HepG2 (cell line): ENCODE results near the gene NDST1. TPM values are rescaled to one million over a fixed set of nuclear protein-coding genes. Genes with fewer than 3 reads are reported as not detected.

ENCODE experiments used
- ARNTL ChIP-seq: sonication (generic); formaldehyde crosslinking; IDR thresholded peaks from 2 replicates; pipeline ENCODE4 v1.4.0; 2020; ENCODE audit warnings: mild to moderate bottlenecking, missing genetic modification reagents
- CC2D1A ChIP-seq: sonication (generic); formaldehyde crosslinking; IDR thresholded peaks from 2 replicates; pipeline ENCODE4 v1.8.1; 2023; ENCODE audit warnings: mild to moderate bottlenecking, missing genetic modification reagents
- EEA1 ChIP-seq: sonication (generic); formaldehyde crosslinking; IDR thresholded peaks from 2 replicates; pipeline ENCODE4 v1.5.1; 2020; ENCODE audit warnings: mild to moderate bottlenecking, missing genetic modification reagents, borderline replicate concordance
- FOXO1 ChIP-seq: sonication (generic); formaldehyde crosslinking; IDR thresholded peaks from 2 replicates; pipeline ENCODE4 v1.4.0; 2020; ENCODE audit warnings: missing genetic modification reagents
- HNF4G ChIP-seq, 2 experiments: sonication (generic) in 1 of 2; formaldehyde crosslinking in 1 of 2; IDR thresholded peaks; 2 replicates each; pipeline versions ENCODE4 v1.4.0 to v1.6.1; 2011 to 2020; ENCODE audit warnings: borderline replicate concordance in 2 of 2, low read depth in 2 of 2, mild to moderate bottlenecking in 2 of 2, low read length in 1 of 2, missing genetic modification reagents in 1 of 2, moderate library complexity in 1 of 2
- HOXA3 ChIP-seq: sonication (generic); formaldehyde crosslinking; IDR thresholded peaks from 2 replicates; pipeline ENCODE4 v1.5.0; 2020; ENCODE audit warnings: missing genetic modification reagents
- KAT8 ChIP-seq: IDR thresholded peaks from 2 replicates; pipeline ENCODE4 v1.6.1; 2016; ENCODE audit warnings: missing genetic modification reagents, missing compliant biosample characterization
- KDM6A ChIP-seq: IDR thresholded peaks from 2 replicates; pipeline ENCODE4 v1.6.1; 2016; ENCODE audit warnings: low read depth
- MAFF ChIP-seq: IDR thresholded peaks from 2 replicates; pipeline ENCODE4 v1.6.1; 2011; ENCODE audit warnings: low read depth, low read length, improper control_type of control experiment
- NPAS2 ChIP-seq: sonication (generic); formaldehyde crosslinking; IDR thresholded peaks from 2 replicates; pipeline ENCODE4 v1.8.0; 2022; ENCODE audit warnings: mild to moderate bottlenecking, missing genetic modification reagents, borderline replicate concordance
- RAD21 ChIP-seq: fragments of 450-650 bp; formaldehyde crosslinking; IDR thresholded peaks from 2 replicates; pipeline ENCODE4 v1.5.0; 2020; ENCODE audit warnings: mild to moderate bottlenecking
- RARA ChIP-seq: IDR thresholded peaks from 2 replicates; pipeline ENCODE4 v1.6.1; 2016; ENCODE audit warnings: missing genetic modification reagents, missing compliant biosample characterization
- SOX13 ChIP-seq, 3 experiments: fragments of 450-650 bp in 1 of 3; sonication (generic) in 1 of 3; formaldehyde crosslinking in 1 of 3; IDR thresholded peaks in 2 of 3; conservative IDR thresholded peaks in 1 of 3; 2 replicates each; pipeline versions ENCODE4 v1.5.0 to v1.6.1; 2016 to 2020; ENCODE audit warnings: antibody characterized with exemption in 1 of 3, mild to moderate bottlenecking in 1 of 3, missing compliant biosample characterization in 1 of 3, missing genetic modification reagents in 1 of 3, moderate library complexity in 1 of 3
- THAP11 ChIP-seq: IDR thresholded peaks from 2 replicates; pipeline ENCODE4 v1.6.1; 2016; ENCODE audit warnings: missing biosample characterization, missing genetic modification reagents
- U2AF1 ChIP-seq: fragments of 200-400 bp; formaldehyde crosslinking; optimal IDR thresholded peaks from 2 replicates; pipeline ENCODE3; 2017; ENCODE audit warnings: mild to moderate bottlenecking, low read depth, low read length
- ZBTB7A ChIP-seq: sonication (generic); formaldehyde crosslinking; IDR thresholded peaks from 2 replicates; pipeline ENCODE4 v1.8.0; 2022; ENCODE audit warnings: mild to moderate bottlenecking, missing genetic modification reagents
- ZFX ChIP-seq: sonication (generic); formaldehyde crosslinking; IDR thresholded peaks from 2 replicates; pipeline ENCODE4 v1.4.0; 2020; ENCODE audit warnings: mild to moderate bottlenecking, low read depth, missing genetic modification reagents, moderate library complexity
- ZNF24 ChIP-seq: fragments of 450-650 bp; IDR thresholded peaks from 2 replicates; pipeline ENCODE4 v1.6.1; 2017; ENCODE audit warnings: antibody characterized with exemption, mild to moderate bottlenecking
- ZNF263 ChIP-seq: sonication (generic); formaldehyde crosslinking; IDR thresholded peaks from 2 replicates; pipeline ENCODE4 v1.4.0; 2020; ENCODE audit warnings: missing genetic modification reagents
- ZNF580 ChIP-seq: IDR thresholded peaks from 2 replicates; pipeline ENCODE4 v1.6.1; 2016; ENCODE audit warnings: low read depth, borderline replicate concordance
- ZNF678 ChIP-seq: sonication (generic); formaldehyde crosslinking; IDR thresholded peaks from 2 replicates; pipeline ENCODE4 v1.4.0; 2020; ENCODE audit warnings: mild to moderate bottlenecking, missing genetic modification reagents
- polyA plus RNA-seq, 8 experiments: library from polyadenylated mRNA; depleted of rRNA in 3 of 8; stranded (reverse) in 7 of 8; unstranded in 1 of 8; fragments of >200 nt; fragmentation: Illumina TruSeq in 4 of 8; extraction: Trizol in 4 of 8; gene quantifications; 2 replicates each; pipeline versions ENCODE4 v1.2.1 to v1.2.3, GENCODE V29; 2011 to 2016; ENCODE audit warnings: low read depth in 4 of 8, missing spikeins in 1 of 8, mixed read lengths in 1 of 8; ENCODE audit not compliant: insufficient read depth in 1 of 8
- total RNA-seq, 5 experiments: library from RNA; depleted of rRNA; stranded (reverse); fragments of >200 nt; fragmentation: Illumina TruSeq; extraction: Trizol; gene quantifications; 2 replicates each; pipeline ENCODE4 v1.2.3, GENCODE V29; 2016; ENCODE audit warnings: low read depth in 1 of 5
- TF ChIP-seq, protein P1 (sequence below): sonication (generic); formaldehyde crosslinking; IDR thresholded peaks from 2 replicates; pipeline ENCODE4 v1.4.0; 2020; ENCODE audit warnings: missing genetic modification reagents
- TF ChIP-seq, protein P2 (sequence below): sonication (generic); formaldehyde crosslinking; IDR thresholded peaks from 2 replicates; pipeline ENCODE4 v1.4.0; 2020; ENCODE audit warnings: missing genetic modification reagents

The NDST1 gene
- total and polyA plus RNA-seq, 2 of the 13 experiments (the other 11 are each of a cell fraction or from before 2014, with no cell fraction given) = 23.8 to 26.2 TPM

DNA sequence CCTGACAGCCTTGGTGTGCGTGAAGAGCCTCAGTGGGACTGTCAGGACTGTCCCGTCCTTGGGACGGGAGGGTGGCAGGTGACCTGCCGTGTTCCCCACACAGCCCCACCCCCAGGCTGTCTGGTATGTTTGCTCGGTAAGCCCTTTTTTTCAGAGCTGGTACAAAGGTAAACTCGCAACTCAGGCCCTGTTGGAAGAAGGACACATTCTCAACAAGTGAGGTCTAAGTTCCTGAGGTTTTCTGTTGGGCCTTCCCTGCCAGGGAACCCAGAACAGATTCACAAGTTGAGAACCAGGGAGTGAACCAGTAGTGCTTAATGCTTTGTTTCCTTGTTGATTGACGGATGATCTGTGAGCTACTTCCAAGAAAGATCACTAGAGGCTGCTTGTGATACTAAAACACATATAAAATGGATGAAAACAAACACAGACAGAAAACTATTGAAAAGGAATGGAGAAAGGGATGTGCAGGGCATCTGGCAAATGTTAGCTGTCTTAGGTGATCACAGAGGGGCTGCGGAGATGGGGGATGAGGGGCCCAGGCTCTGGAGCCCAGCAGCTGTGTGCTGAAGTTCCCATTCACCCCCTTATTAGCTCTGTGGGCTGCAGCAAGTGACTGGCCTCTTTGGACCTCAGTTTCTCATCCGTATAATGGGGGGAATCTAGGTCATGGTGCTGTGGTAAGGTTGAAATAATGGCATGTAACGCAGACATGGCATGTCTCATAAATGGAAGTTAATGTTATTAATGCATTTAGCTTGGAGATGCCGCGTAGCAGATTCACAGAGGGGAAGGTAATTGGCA is 2.7 kb downstream of the NDST1 start (continued):
- TF ChIP-seq, protein P1, sequence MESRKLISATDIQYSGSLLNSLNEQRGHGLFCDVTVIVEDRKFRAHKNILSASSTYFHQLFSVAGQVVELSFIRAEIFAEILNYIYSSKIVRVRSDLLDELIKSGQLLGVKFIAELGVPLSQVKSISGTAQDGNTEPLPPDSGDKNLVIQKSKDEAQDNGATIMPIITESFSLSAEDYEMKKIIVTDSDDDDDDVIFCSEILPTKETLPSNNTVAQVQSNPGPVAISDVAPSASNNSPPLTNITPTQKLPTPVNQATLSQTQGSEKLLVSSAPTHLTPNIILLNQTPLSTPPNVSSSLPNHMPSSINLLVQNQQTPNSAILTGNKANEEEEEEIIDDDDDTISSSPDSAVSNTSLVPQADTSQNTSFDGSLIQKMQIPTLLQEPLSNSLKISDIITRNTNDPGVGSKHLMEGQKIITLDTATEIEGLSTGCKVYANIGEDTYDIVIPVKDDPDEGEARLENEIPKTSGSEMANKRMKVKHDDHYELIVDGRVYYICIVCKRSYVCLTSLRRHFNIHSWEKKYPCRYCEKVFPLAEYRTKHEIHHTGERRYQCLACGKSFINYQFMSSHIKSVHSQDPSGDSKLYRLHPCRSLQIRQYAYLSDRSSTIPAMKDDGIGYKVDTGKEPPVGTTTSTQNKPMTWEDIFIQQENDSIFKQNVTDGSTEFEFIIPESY = peak; percentile 46; the same call in 1 of the 2 replicates
- TF ChIP-seq, protein P2, sequence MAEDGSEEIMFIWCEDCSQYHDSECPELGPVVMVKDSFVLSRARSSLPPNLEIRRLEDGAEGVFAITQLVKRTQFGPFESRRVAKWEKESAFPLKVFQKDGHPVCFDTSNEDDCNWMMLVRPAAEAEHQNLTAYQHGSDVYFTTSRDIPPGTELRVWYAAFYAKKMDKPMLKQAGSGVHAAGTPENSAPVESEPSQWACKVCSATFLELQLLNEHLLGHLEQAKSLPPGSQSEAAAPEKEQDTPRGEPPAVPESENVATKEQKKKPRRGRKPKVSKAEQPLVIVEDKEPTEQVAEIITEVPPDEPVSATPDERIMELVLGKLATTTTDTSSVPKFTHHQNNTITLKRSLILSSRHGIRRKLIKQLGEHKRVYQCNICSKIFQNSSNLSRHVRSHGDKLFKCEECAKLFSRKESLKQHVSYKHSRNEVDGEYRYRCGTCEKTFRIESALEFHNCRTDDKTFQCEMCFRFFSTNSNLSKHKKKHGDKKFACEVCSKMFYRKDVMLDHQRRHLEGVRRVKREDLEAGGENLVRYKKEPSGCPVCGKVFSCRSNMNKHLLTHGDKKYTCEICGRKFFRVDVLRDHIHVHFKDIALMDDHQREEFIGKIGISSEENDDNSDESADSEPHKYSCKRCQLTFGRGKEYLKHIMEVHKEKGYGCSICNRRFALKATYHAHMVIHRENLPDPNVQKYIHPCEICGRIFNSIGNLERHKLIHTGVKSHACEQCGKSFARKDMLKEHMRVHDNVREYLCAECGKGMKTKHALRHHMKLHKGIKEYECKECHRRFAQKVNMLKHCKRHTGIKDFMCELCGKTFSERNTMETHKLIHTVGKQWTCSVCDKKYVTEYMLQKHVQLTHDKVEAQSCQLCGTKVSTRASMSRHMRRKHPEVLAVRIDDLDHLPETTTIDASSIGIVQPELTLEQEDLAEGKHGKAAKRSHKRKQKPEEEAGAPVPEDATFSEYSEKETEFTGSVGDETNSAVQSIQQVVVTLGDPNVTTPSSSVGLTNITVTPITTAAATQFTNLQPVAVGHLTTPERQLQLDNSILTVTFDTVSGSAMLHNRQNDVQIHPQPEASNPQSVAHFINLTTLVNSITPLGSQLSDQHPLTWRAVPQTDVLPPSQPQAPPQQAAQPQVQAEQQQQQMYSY (CRISPR knock-in tag) = peak; percentile 31; the same call in 1 of the 2 replicates
- TF ChIP-seq KAT8 (CRISPR knock-in tag) = 0 out of 2 replicates have a peak, but pooled peaks have one; percentile 42
- no peak for TF ChIP-seq CC2D1A (CRISPR knock-in tag)
- TF ChIP-seq RAD21 (CRISPR knock-in tag) = peak; percentile 53; the same call in 1 of the 2 replicates
- TF ChIP-seq ZBTB7A (CRISPR knock-in tag) = peak; percentile 28; the same call in 1 of the 2 replicates
- no peak for TF ChIP-seq ZNF678 (CRISPR knock-in tag)
- peak; percentile 87 for TF ChIP-seq HOXA3 (CRISPR knock-in tag)
- peak; percentile 83 for TF ChIP-seq ARNTL (CRISPR knock-in tag)
- TF ChIP-seq RARA = peak; percentile 86
- TF ChIP-seq SOX13 (IDR thresholded peaks at IDR 0.05) = peak; percentile 47; the same call in 1 of the 2 replicates
- peak in 1 of 2 experiments; percentile 82; a peak in 2 of 4 replicates for TF ChIP-seq SOX13 (CRISPR knock-in tag; conservative IDR thresholded peaks at IDR 0.05 in 1 of 2, IDR thresholded peaks at IDR 0.05 in 1 of 2)
- peak; percentile 86 for TF ChIP-seq KDM6A (CRISPR knock-in tag)
- TF ChIP-seq ZFX (CRISPR knock-in tag) = peak; percentile 82
- TF ChIP-seq ZNF580 = peak; percentile 84
- peak; percentile 40 for TF ChIP-seq MAFF
- no peak for TF ChIP-seq EEA1 (CRISPR knock-in tag)
- TF ChIP-seq ZNF263 (CRISPR knock-in tag) = peak; percentile 61; the same call in 1 of the 2 replicates
- TF ChIP-seq FOXO1 = peak; percentile 89
- TF ChIP-seq THAP11 (CRISPR knock-in tag) = 0 out of 2 replicates have a peak, but pooled peaks have one; percentile 14
- TF ChIP-seq U2AF1 = no peak
- TF ChIP-seq ZNF24 = no peak
- TF ChIP-seq NPAS2 (CRISPR knock-in tag) = no peak
- peak; percentile 92; the same call in 1 of the 2 replicates for TF ChIP-seq HNF4G (IDR thresholded peaks at IDR 0.05; ENCODE audit: borderline replicate concordance, low read depth, low read length)
- peak; percentile 89 for TF ChIP-seq HNF4G (CRISPR knock-in tag; IDR thresholded peaks at IDR 0.05; ENCODE audit: borderline replicate concordance, low read depth)
